ENCODE data around the gene KLK15.
A peak's percentile ranks its signal among the peaks of the same experiment; 100 is the strongest.

Gene KLK15

GRCh38 chr19:50797781-50798658 is 35.4 kb downstream of the KLK15 start:
- CTCF ChIA-PET, result interaction anchor here (1.3 to 1.5 kb wide), 2 partner anchors 124 to 219 kb away, joined by 3 to 5 read pairs; no protein-coding TSS in a partner anchor
- TF ChIP-seq CTCF (conservative IDR thresholded peaks at IDR 0.05; ENCODE audit: low read depth), result no peak

GRCh38 chr19:50797429-50797780 is 36.0 kb downstream of the KLK15 start:
- ChIA-PET CTCF (interaction anchor here (1.3 to 1.5 kb wide), 2 partner anchors 125 to 219 kb away, joined by 3 to 5 read pairs; no protein-coding TSS in a partner anchor), POLR2A (ENCODE audit: low non-redundant PET) (interaction anchor here (0.6 kb wide), 1 partner anchor 928 kb away, joined by 3 read pairs; no protein-coding TSS in a partner anchor)
- H3K27ac ChIP-seq, result peak overlapping the region; percentile 63
- TF ChIP-seq CTCF (conservative IDR thresholded peaks at IDR 0.05; ENCODE audit: low read depth), result no peak
- DNase-seq (ENCODE audit: low spot score), result no peak

More at GRCh38 chr19:50797781-50798658, 35.4 kb downstream of the KLK15 start:
- H3K27ac ChIP-seq, result peak overlapping the region; percentile 63
- DNase-seq (ENCODE audit: low spot score), result no peak
- POLR2A ChIA-PET (ENCODE audit: low non-redundant PET), result interaction anchor here (0.6 kb wide), 1 partner anchor 928 kb away, joined by 3 read pairs; no protein-coding TSS in a partner anchor

GRCh38 chr19:50796634-50797428 is 36.5 kb downstream of the KLK15 start:
- peak overlapping the region; percentile 63 for H3K27ac ChIP-seq
- DNase-seq (ENCODE audit: low spot score), result no peak
- POLR2A ChIA-PET (ENCODE audit: low non-redundant PET), result no interaction called here
- TF ChIP-seq CTCF (conservative IDR thresholded peaks at IDR 0.05; ENCODE audit: low read depth), result no peak
- CTCF ChIA-PET, result interaction anchor here (1.3 to 1.5 kb wide), 2 partner anchors 125 to 220 kb away, joined by 3 to 5 read pairs; no protein-coding TSS in a partner anchor

GRCh38 chr19:50796128-50796633 is 37.2 kb downstream of the KLK15 start:
- POLR2A ChIA-PET (ENCODE audit: low non-redundant PET), result no interaction called here
- TF ChIP-seq CTCF (conservative IDR thresholded peaks at IDR 0.05; ENCODE audit: low read depth), result no peak
- DNase-seq (ENCODE audit: low spot score), result no peak
- CTCF ChIA-PET, result interaction anchor here (1.5 to 1.7 kb wide), 2 partner anchors 221 kb away, joined by 3 to 7 read pairs; no protein-coding TSS in a partner anchor
- peak overlapping the region; percentile 63 for H3K27ac ChIP-seq

- ChIA-PET CTCF (interaction anchor here (0.5 to 1.7 kb wide), 3 partner anchors 221 to 1893 kb away, joined by 3 to 7 read pairs (median 3); no protein-coding TSS in a partner anchor), POLR2A (ENCODE audit: low non-redundant PET) (no interaction called here)
- no peak for TF ChIP-seq CTCF (conservative IDR thresholded peaks at IDR 0.05; ENCODE audit: low read depth)
- DNase-seq (ENCODE audit: low spot score), result no peak
- H3K27ac ChIP-seq, result peak overlapping the region; percentile 63
Measured at GRCh38 chr19:50795664-50796073, 37.7 kb downstream of the KLK15 start.
